Pancreas (tissue), 10 donors: Measurements from ENCODE around the gene NOTUM. TPM values are rescaled to one million over a fixed set of nuclear protein-coding genes. Genes with fewer than 3 reads are reported as not detected.
A peak's percentile ranks its signal among the peaks of the same experiment; 100 is the strongest.

Source experiments
- ATAC-seq, 4 donors: fragments of 200-7000 bp; cut with Tn5 transposase; one replicate each; pipeline versions ENCODE4 v1.8.0 to v1.9.1; 2020; ENCODE audit warnings: mild to moderate bottlenecking in 4 of 4, moderate library complexity in 4 of 4
- DNase-seq, 6 donors: peaks; one replicate each; pipeline ENCODE4 v3.0.0-alpha.2; 2020
- FAIRE-seq: peaks from 2 replicates; lab custom pipeline; 2012; peaks lifted over from hg19 to GRCh38; lab: Jason Lieb, UNC
- H3K27ac ChIP-seq, 4 donors: fragments of 200-600 bp; sonication (generic); 1 replicate in 3 of 4; 2 replicates in 1 of 4; pipeline versions ENCODE4 v1.5.0 to v1.8.0; 2020
- H3K27me3 ChIP-seq, 4 donors: fragments of 200-600 bp; one replicate each; pipeline ENCODE4 v1.8.0; 2021
- H3K36me3 ChIP-seq, 3 donors: fragments of 200-600 bp; sonication (generic) in 1 of 3; one replicate each; pipeline versions ENCODE4 v1.5.0 to v1.8.0; 2020 to 2021
- H3K4me1 ChIP-seq, 3 donors: fragments of 200-600 bp; one replicate each; pipeline ENCODE4 v1.8.0; 2021
- H3K4me3 ChIP-seq, 4 donors: fragments of 200-600 bp; sonication (generic) in 2 of 4; one replicate each; pipeline versions ENCODE4 v1.5.0 to v1.8.0; 2020 to 2021
- H3K9me3 ChIP-seq, 4 donors: fragments of 200-600 bp; one replicate each; pipeline ENCODE4 v1.8.0; 2021
- CTCF ChIP-seq, 4 donors: fragments of 200-600 bp; sonication (generic) in 3 of 4; IDR thresholded peaks; one replicate each; pipeline versions ENCODE4 v1.5.0 to v1.8.0; 2021; ENCODE audit warnings: antibody characterized with exemption in 4 of 4
- WGBS, 2 donors: extraction: QIAGEN DNeasy Blood & Tissue Kit; methylation state at CpG; one replicate each; pipeline ENCODE4 v1.1.7; 2013; 5-methylcytosine and 5-hydroxymethylcytosine counted together
- intact Hi-C, 3 donors: fragments of 100-400 bp; cut with DNase I; formaldehyde crosslinking; loops; one replicate each; pipeline versions ENCODE4 v1.11.1 to v1.14.2; 2022
- polyA plus RNA-seq, 2 donors: library from polyadenylated mRNA; stranded (reverse); fragments of 200-250 nt; gene quantifications; one replicate each; pipeline ENCODE4 v1.2.3, GENCODE V29; 2013
- total RNA-seq, 6 donors: library from RNA; stranded (reverse); fragmentation: NEBNext Ultra II Directional in 4 of 6; extraction: Animal tissue kit (Norgen Biotek cat#: 25700) in 4 of 6; gene quantifications; one replicate each; pipeline versions ENCODE4 v1.2.1 to v1.2.4, GENCODE V29; 2021 to 2023
- donor health status: healthy with polysubstance abuse.
- donor health status: DM: no; HTN: no; CAD: no; lungs with moderate emphysema.
- donor health status: DM: no; HTN: no; CAD: no.
- donor health status: control.
- donor health status: control.
- donor health status: Bipolar disorder and iron deficiency.
- donor health status: DM: yes; HTN: yes; CAD: no.
- donor health status: DM: no; HTN: no; CAD: no.
- donor health status: DM: no; HTN: no; CAD: no.
- donor health status: DM: yes; HTN: yes; CAD: no.

NOTUM gene
- total and polyA plus RNA-seq, 8 donors, result 0.14 to 0.44 (median 0.21) TPM; not detected in 1

GRCh38 chr17:81948635-81949378 is 12.2 kb downstream of the NOTUM start:
- Histone ChIP-seq H3K27ac (no peak overlapping the region), H3K27me3 (no peaks in the 10 kb centered on the region), H3K4me3 (no peak overlapping the region), H3K9me3 (no peaks in the 10 kb centered on the region), H3K4me1 (no peaks in the 10 kb centered on the region), H3K36me3 (no peaks in the 10 kb centered on the region)
- no peak for FAIRE-seq
- ATAC-seq, result no peak
- DNase-seq, result peak in 1 of 6 donors; percentile 63
- 78 to 80% methylated on average over 17 of the region's 17 CpGs for WGBS, 2 donors
- intact Hi-C loops, result no loop called here
- no peak for TF ChIP-seq CTCF (IDR thresholded peaks at IDR 0.05)

- TF ChIP-seq CTCF (IDR thresholded peaks at IDR 0.05), result no peak
- Histone ChIP-seq H3K27ac (no peak within 1 kb of the TSS), H3K4me3 (no peak within 1 kb of the TSS), H3K9me3 (no peaks in the 10 kb centered on the region), H3K27me3 (no peaks in the 10 kb centered on the region), H3K36me3 (no peaks in the 10 kb centered on the region), H3K4me1 (no peaks in the 10 kb centered on the region)
- intact Hi-C loops, result no loop called here
- WGBS, 2 donors, result 81 to 84% methylated on average over 13 of the region's 13 CpGs
- FAIRE-seq (no peak), ATAC-seq (no peak), DNase-seq (no peak)
Observed at GRCh38 chr17:81947189-81947588, 13.8 kb downstream of the NOTUM start, which contains the start of gene MYADML2. MYADML2 (minus strand) TSS chr17:81947233; CDS start chr17:81941741, 5,492 bp downstream.

- no peak overlapping the region for H3K4me3 ChIP-seq
- H3K27me3 ChIP-seq, result no peaks in the 10 kb centered on the region
- H3K27ac ChIP-seq, result no peak overlapping the region
- no peak for TF ChIP-seq CTCF (IDR thresholded peaks at IDR 0.05)
- H3K36me3 ChIP-seq, result no peaks in the 10 kb centered on the region
- no peak for FAIRE-seq
- H3K4me1 ChIP-seq, result no peaks in the 10 kb centered on the region
- DNase-seq, result no peak
- WGBS, 2 donors, result 81 to 88% methylated on average over 9 of the region's 9 CpGs
- no peak for ATAC-seq
- intact Hi-C loops, result no loop called here
- no peaks in the 10 kb centered on the region for H3K9me3 ChIP-seq
Observed at GRCh38 chr17:81944858-81945257, 16.1 kb downstream of the NOTUM start.

- no peak for ATAC-seq
- no peak for TF ChIP-seq CTCF (IDR thresholded peaks at IDR 0.05)
- intact Hi-C loops, result no loop called here
- 45 to 47% methylated on average over 11 to 12 of the region's 12 CpGs for whole genome bisulfite sequencing, 2 donors
- Histone ChIP-seq H3K27ac (no peak overlapping the region), H3K4me1 (no peaks in the 10 kb centered on the region), H3K4me3 (no peak overlapping the region), H3K27me3 (no peaks in the 10 kb centered on the region), H3K36me3 (no peaks in the 10 kb centered on the region), H3K9me3 (no peaks in the 10 kb centered on the region)
- peak in 1 of 6 donors; percentile 26 for DNase-seq
- FAIRE-seq, result no peak
Observed at GRCh38 chr17:81942167-81942553, 18.8 kb downstream of the NOTUM start.
